Renal pelvis (tissue), 4 donors: ENCODE data around the gene SYT11. TPM values are rescaled to one million over a fixed set of nuclear protein-coding genes. Genes with fewer than 3 reads are reported as not detected.

Source experiments
- DNase-seq: peaks from one replicate; pipeline ENCODE4 v3.0.0-alpha.2; 2013
- polyA plus RNA-seq, 3 donors: library from polyadenylated mRNA; unstranded; fragments of 120-200 nt; gene quantifications; one replicate each; pipeline ENCODE4 v1.2.1, GENCODE V29; 2013; ENCODE audit not compliant: insufficient read length in 3 of 3

The SYT11 gene
- polyA plus RNA-seq, 3 donors, result 17.4 to 20.3 (median 19.2) TPM

GRCh38 chr1:155858800-155859233, 550 bp upstream of the SYT11 start:
- DNase-seq, result no peak

- DNase-seq, result peak; percentile 82
Measured at GRCh38 chr1:155859881-155860871, 809 bp downstream of the SYT11 start.

GRCh38 chr1:155860970-155861510, 1.7 kb downstream of the SYT11 start:
- no peak for DNase-seq

- DNase-seq, result no peak
Measured at GRCh38 chr1:155861896-155862295, 2.5 kb downstream of the SYT11 start.

- no peak for DNase-seq
Measured at GRCh38 chr1:155864393-155864792, 5.0 kb downstream of the SYT11 start.

- DNase-seq, result no peak
Measured at GRCh38 chr1:155867766-155868165, 8.4 kb downstream of the SYT11 start.

GRCh38 chr1:155871390-155871789, 12.0 kb downstream of the SYT11 start:
- DNase-seq, result no peak

- DNase-seq, result no peak
Measured at GRCh38 chr1:155872527-155872926, 13.2 kb downstream of the SYT11 start.

GRCh38 chr1:155873860-155874259, 14.5 kb downstream of the SYT11 start:
- DNase-seq, result no peak

- DNase-seq, result no peak
Measured at GRCh38 chr1:155877945-155878344, 18.6 kb downstream of the SYT11 start.

- no peak for DNase-seq
Measured at GRCh38 chr1:155880251-155880650, 20.9 kb downstream of the SYT11 start.

- DNase-seq, result no peak
Measured at GRCh38 chr1:155880950-155881349, 21.6 kb downstream of the SYT11 start.

- no peak for DNase-seq
Measured at GRCh38 chr1:155882235-155882634, 22.9 kb downstream of the SYT11 start.

GRCh38 chr1:155882766-155883165, 23.4 kb downstream of the SYT11 start:
- no peak for DNase-seq

- no peak for DNase-seq
Measured at GRCh38 chr1:155884031-155884960, 24.9 kb downstream of the SYT11 start.

- no peak for DNase-seq
Measured at GRCh38 chr1:155884982-155885381, 25.6 kb downstream of the SYT11 start.

GRCh38 chr1:155888481-155888880, 29.1 kb downstream of the SYT11 start:
- DNase-seq, result no peak

- no peak for DNase-seq
Measured at GRCh38 chr1:155889566-155889965, 30.2 kb downstream of the SYT11 start.

- no peak for DNase-seq
Measured at GRCh38 chr1:155890251-155890650, 30.9 kb downstream of the SYT11 start.

- DNase-seq, result no peak
Measured at GRCh38 chr1:155892796-155893195, 33.4 kb downstream of the SYT11 start.

GRCh38 chr1:155893389-155894142, 34.2 kb downstream of the SYT11 start:
- DNase-seq, result peak; percentile 38
